ENCODE data around the gene NAA25.

GRCh38 chr12:111998015-111998414, 110.6 kb downstream of the NAA25 start:
- TF ChIP-seq POLR2A (IDR thresholded peaks at IDR 0.05) = no peak
- no peak for TF ChIP-seq CTCF (IDR thresholded peaks at IDR 0.05)
